ENCODE results near the gene COPS7A. TPM values are rescaled to one million over a fixed set of nuclear protein-coding genes. Genes with fewer than 3 reads are reported as not detected.

The COPS7A gene
- total RNA-seq, 3 donors from 2014 or later (not counting 1 experiment from before 2014, with no cell fraction given) = 23.5 to 29.8 (median 28.9) TPM

GRCh38 chr12:6759741-6760140, 35.9 kb downstream of the COPS7A start:
- no peak for ATAC-seq

GRCh38 chr12:6763380-6763779, 39.5 kb downstream of the COPS7A start:
- Histone ChIP-seq H3K4me1 (ENCODE audit: control insufficient read depth, insufficient read depth, low read length) (peaks cover 34% of the 10 kb centered on the region), H3K27ac (ENCODE audit: low read length) (no peak overlapping the region), H3K9me3 (ENCODE audit: control insufficient read depth, insufficient read depth, low read length) (no peaks in the 10 kb centered on the region), H3K27me3 (ENCODE audit: control insufficient read depth, insufficient read depth, low read length) (peaks cover 10% of the 10 kb centered on the region), H3K36me3 (ENCODE audit: control insufficient read depth, insufficient read depth, low read length) (no peaks in the 10 kb centered on the region), H3K4me3 (ENCODE audit: low read length) (no peak overlapping the region)
- no peaks in the 10 kb centered on the region for H3K36me3 Mint-ChIP-seq
- ATAC-seq (no peak), DNase-seq (no peak)
- no peak for TF ChIP-seq CTCF (IDR thresholded peaks at IDR 0.05)
- no peak overlapping the region for H3K27ac Mint-ChIP-seq
- WGBS (ENCODE audit: insufficient coverage) = 91% methylated on average over 4 of the region's 4 CpGs
- H3K27me3 Mint-ChIP-seq (ENCODE audit: low read depth in 2 of 2) = peaks cover 29 to 47% of the 10 kb centered on the region in 2 donors
- H3K4me1 Mint-ChIP-seq = peaks cover 26 to 28% of the 10 kb centered on the region in 2 donors
- no peaks in the 10 kb centered on the region for H3K9me3 Mint-ChIP-seq
- no peak overlapping the region for H3K4me3 Mint-ChIP-seq
- intact Hi-C loops (cut with micrococcal nuclease) = no loop called here

More at GRCh38 chr12:6759741-6760140, 35.9 kb downstream of the COPS7A start:
- no peak overlapping the region for H3K27ac Mint-ChIP-seq
- TF ChIP-seq CTCF (IDR thresholded peaks at IDR 0.05) = no peak
- peaks cover 7 to 9% of the 10 kb centered on the region in 2 donors for H3K4me1 Mint-ChIP-seq
- DNase-seq = no peak
- Histone ChIP-seq H3K9me3 (ENCODE audit: control insufficient read depth, insufficient read depth, low read length) (no peaks in the 10 kb centered on the region), H3K27me3 (ENCODE audit: control insufficient read depth, insufficient read depth, low read length) (no peaks in the 10 kb centered on the region), H3K4me1 (ENCODE audit: control insufficient read depth, insufficient read depth, low read length) (peaks cover 9% of the 10 kb centered on the region), H3K4me3 (ENCODE audit: low read length) (no peak overlapping the region), H3K36me3 (ENCODE audit: control insufficient read depth, insufficient read depth, low read length) (no peaks in the 10 kb centered on the region), H3K27ac (ENCODE audit: low read length) (no peak overlapping the region)
- no peak overlapping the region for H3K4me3 Mint-ChIP-seq
- intact Hi-C loops (cut with micrococcal nuclease) = no loop called here
- WGBS (ENCODE audit: insufficient coverage) = 95% methylated on average over 5 of the region's 5 CpGs
- H3K27me3 Mint-ChIP-seq (ENCODE audit: low read depth in 2 of 2) = peaks cover 7 to 39% of the 10 kb centered on the region in 2 donors
- H3K36me3 Mint-ChIP-seq = no peaks in the 10 kb centered on the region
- H3K9me3 Mint-ChIP-seq = no peaks in the 10 kb centered on the region

- ATAC-seq (peak; percentile 85 to 90 (median 85)), DNase-seq (peak; percentile 31 to 81)
- Histone ChIP-seq H3K4me1 (ENCODE audit: control insufficient read depth, insufficient read depth, low read length) (peaks cover 34% of the 10 kb centered on the region), H3K27ac (ENCODE audit: low read length) (no peak overlapping the region), H3K4me3 (ENCODE audit: low read length) (no peak overlapping the region), H3K36me3 (ENCODE audit: control insufficient read depth, insufficient read depth, low read length) (no peaks in the 10 kb centered on the region), H3K27me3 (ENCODE audit: control insufficient read depth, insufficient read depth, low read length) (peaks cover 10% of the 10 kb centered on the region), H3K9me3 (ENCODE audit: control insufficient read depth, insufficient read depth, low read length) (no peaks in the 10 kb centered on the region)
- peaks cover 26 to 28% of the 10 kb centered on the region in 2 donors for H3K4me1 Mint-ChIP-seq
- TF ChIP-seq CTCF (IDR thresholded peaks at IDR 0.05) = no peak
- peaks cover 33 to 49% of the 10 kb centered on the region in 2 donors for H3K27me3 Mint-ChIP-seq (ENCODE audit: low read depth in 2 of 2)
- peak overlapping the region in 1 of 2 donors; percentile 25 for H3K27ac Mint-ChIP-seq
- no peaks in the 10 kb centered on the region for H3K36me3 Mint-ChIP-seq
- intact Hi-C loops (cut with micrococcal nuclease) = loop anchor here (1.0 kb wide), 1 partner anchor 11 kb away; the partner anchor contains the start of gene MLF2
- H3K9me3 Mint-ChIP-seq = no peaks in the 10 kb centered on the region
- 7% methylated on average over 14 of the region's 16 CpGs for WGBS (ENCODE audit: insufficient coverage)
- peak overlapping the region; percentile 67 for H3K4me3 Mint-ChIP-seq
Observed at GRCh38 chr12:6764011-6764828, 40.4 kb downstream of the COPS7A start.
